Measurements from ENCODE around the gene PCNX3. TPM values are rescaled to one million over a fixed set of nuclear protein-coding genes. Genes with fewer than 3 reads are reported as not detected.

The PCNX3 gene
- polyA plus RNA-seq, 2 donors, result 15.0 to 16.1 TPM

GRCh38 chr11:65651589-65652510 lies 36.3 kb downstream of the PCNX3 start:
- H3K27ac ChIP-seq (ENCODE audit: low read depth in 2 of 2, low read length in 1 of 2), result peak overlapping the region; percentile 89 to 99
- no peaks in the 10 kb centered on the region for H3K27me3 ChIP-seq (ENCODE audit: control insufficient read depth in 1 of 2, insufficient read depth in 2 of 2, low read length in 2 of 2)
- WGBS, 2 donors, result 14 to 26% methylated on average over 21 to 28 of the region's 28 CpGs
- H3K4me1 ChIP-seq (ENCODE audit: control insufficient read depth in 2 of 2, insufficient read depth in 2 of 2, low read length in 1 of 2), result peaks cover 5 to 41% of the 10 kb centered on the region in 2 donors
- H3K9me3 ChIP-seq (ENCODE audit: control insufficient read depth in 2 of 2, insufficient read depth in 1 of 2, low read depth in 1 of 2, low read length in 1 of 2), result no peaks in the 10 kb centered on the region
- H3K4me3 ChIP-seq (ENCODE audit: low read depth in 1 of 2, low read length in 2 of 2), result peak overlapping the region; percentile 24 to 49
- H3K36me3 ChIP-seq (ENCODE audit: control insufficient read depth in 2 of 2, insufficient read depth in 2 of 2, low read length in 1 of 2), result peaks cover 8 to 39% of the 10 kb centered on the region in 2 donors

DNA sequence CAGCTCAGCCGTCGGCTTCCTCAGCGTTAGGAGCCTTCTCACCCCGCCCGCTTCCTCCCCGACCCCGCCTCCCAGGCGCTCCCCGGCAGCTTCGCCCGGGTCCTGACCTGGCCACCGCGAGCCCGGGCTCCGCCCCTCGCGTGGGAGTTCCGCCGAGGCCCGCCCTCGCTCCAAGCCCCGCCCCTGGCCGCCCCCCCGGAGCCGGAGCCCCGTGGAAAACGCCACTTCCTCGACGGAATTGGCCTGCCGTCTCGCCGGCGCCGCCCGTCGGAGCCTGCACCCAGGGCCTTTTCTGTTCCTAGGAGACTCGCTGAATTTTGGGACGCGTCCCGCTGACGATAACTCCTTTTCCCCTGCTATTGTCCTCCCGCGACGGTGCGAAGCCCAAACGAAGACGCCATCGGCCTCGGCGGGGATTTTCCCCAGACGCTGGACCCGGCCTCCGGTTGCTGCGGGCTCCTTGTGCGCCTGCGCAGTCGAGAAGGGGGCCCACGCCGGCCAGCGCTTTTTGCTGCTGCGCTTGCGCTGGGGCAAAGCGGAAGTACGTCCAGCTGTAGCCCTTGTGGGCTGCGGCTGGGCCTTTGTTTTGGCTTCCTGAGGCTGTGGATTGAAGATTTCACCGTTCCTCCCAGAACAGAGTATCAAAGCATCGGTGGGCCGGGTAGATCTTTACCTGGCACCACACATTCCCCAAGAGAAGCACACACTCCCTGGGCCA lies 37.1 kb downstream of the PCNX3 start:
- Histone ChIP-seq H3K27me3 (ENCODE audit: control insufficient read depth in 1 of 2, insufficient read depth in 2 of 2, low read length in 2 of 2) (no peaks in the 10 kb centered on the region), H3K9me3 (ENCODE audit: control insufficient read depth in 2 of 2, insufficient read depth in 1 of 2, low read depth in 1 of 2, low read length in 1 of 2) (no peaks in the 10 kb centered on the region), H3K27ac (ENCODE audit: low read depth in 2 of 2, low read length in 1 of 2) (peak overlapping the region; percentile 89 to 99), H3K4me1 (ENCODE audit: control insufficient read depth in 2 of 2, insufficient read depth in 2 of 2, low read length in 1 of 2) (peaks cover 5 to 35% of the 10 kb centered on the region in 2 donors), H3K4me3 (ENCODE audit: low read depth in 1 of 2, low read length in 2 of 2) (peak overlapping the region; percentile 49 to 55), H3K36me3 (ENCODE audit: control insufficient read depth in 2 of 2, insufficient read depth in 2 of 2, low read length in 1 of 2) (peaks cover 14 to 47% of the 10 kb centered on the region in 2 donors)
- WGBS, 2 donors, result 0% methylated on average over 62 to 68 of the region's 68 CpGs

GRCh38 chr11:65653229-65654225 lies 38.0 kb downstream of the PCNX3 start:
- H3K4me1 ChIP-seq (ENCODE audit: control insufficient read depth in 2 of 2, insufficient read depth in 2 of 2, low read length in 1 of 2), result peaks cover 5 to 35% of the 10 kb centered on the region in 2 donors

GRCh38 chr11:65654375-65655349 lies 39.1 kb downstream of the PCNX3 start:
- peak overlapping the region in 1 of 2 donors; percentile 13 for H3K27ac ChIP-seq (ENCODE audit: low read depth in 2 of 2, low read length in 1 of 2)
- peaks cover 3 to 30% of the 10 kb centered on the region in 2 donors for H3K4me1 ChIP-seq (ENCODE audit: control insufficient read depth in 2 of 2, insufficient read depth in 2 of 2, low read length in 1 of 2)
- WGBS, 2 donors, result 82 to 89% methylated on average over 14 of the region's 14 CpGs
- no peaks in the 10 kb centered on the region for H3K27me3 ChIP-seq (ENCODE audit: control insufficient read depth in 1 of 2, insufficient read depth in 2 of 2, low read length in 2 of 2)
- H3K36me3 ChIP-seq (ENCODE audit: control insufficient read depth in 2 of 2, insufficient read depth in 2 of 2, low read length in 1 of 2), result peaks cover 33 to 58% of the 10 kb centered on the region in 2 donors
- H3K9me3 ChIP-seq (ENCODE audit: control insufficient read depth in 2 of 2, insufficient read depth in 1 of 2, low read depth in 1 of 2, low read length in 1 of 2), result no peaks in the 10 kb centered on the region
- no peak overlapping the region for H3K4me3 ChIP-seq (ENCODE audit: low read depth in 1 of 2, low read length in 2 of 2)

More at GRCh38 chr11:65653229-65654225, 38.0 kb downstream of the PCNX3 start:
- Histone ChIP-seq H3K9me3 (ENCODE audit: control insufficient read depth in 2 of 2, insufficient read depth in 1 of 2, low read depth in 1 of 2, low read length in 1 of 2) (no peaks in the 10 kb centered on the region), H3K27ac (ENCODE audit: low read depth in 2 of 2, low read length in 1 of 2) (peak overlapping the region; percentile 89 to 99), H3K36me3 (ENCODE audit: control insufficient read depth in 2 of 2, insufficient read depth in 2 of 2, low read length in 1 of 2) (peaks cover 22 to 55% of the 10 kb centered on the region in 2 donors), H3K4me3 (ENCODE audit: low read depth in 1 of 2, low read length in 2 of 2) (peak overlapping the region; percentile 49 to 55), H3K27me3 (ENCODE audit: control insufficient read depth in 1 of 2, insufficient read depth in 2 of 2, low read length in 2 of 2) (no peaks in the 10 kb centered on the region)
- WGBS, 2 donors, result 37% methylated on average over 12 of the region's 12 CpGs

- H3K9me3 ChIP-seq (ENCODE audit: control insufficient read depth in 2 of 2, insufficient read depth in 1 of 2, low read depth in 1 of 2, low read length in 1 of 2), result no peaks in the 10 kb centered on the region
- peaks cover 2 to 20% of the 10 kb centered on the region in 2 donors for H3K4me1 ChIP-seq (ENCODE audit: control insufficient read depth in 2 of 2, insufficient read depth in 2 of 2, low read length in 1 of 2)
- H3K4me3 ChIP-seq (ENCODE audit: low read depth in 1 of 2, low read length in 2 of 2), result no peak overlapping the region
- peak overlapping the region in 1 of 2 donors; percentile 39 for H3K27ac ChIP-seq (ENCODE audit: low read depth in 2 of 2, low read length in 1 of 2)
- H3K36me3 ChIP-seq (ENCODE audit: control insufficient read depth in 2 of 2, insufficient read depth in 2 of 2, low read length in 1 of 2), result peaks cover 36 to 57% of the 10 kb centered on the region in 2 donors
- WGBS, 2 donors, result 78 to 83% methylated on average over 14 to 16 of the region's 16 CpGs
- H3K27me3 ChIP-seq (ENCODE audit: control insufficient read depth in 1 of 2, insufficient read depth in 2 of 2, low read length in 2 of 2), result no peaks in the 10 kb centered on the region
Observed at GRCh38 chr11:65655570-65656332, 40.2 kb downstream of the PCNX3 start.

- Histone ChIP-seq H3K4me3 (ENCODE audit: low read depth in 1 of 2, low read length in 2 of 2) (no peak overlapping the region), H3K36me3 (ENCODE audit: control insufficient read depth in 2 of 2, insufficient read depth in 2 of 2, low read length in 1 of 2) (peaks cover 39 to 55% of the 10 kb centered on the region in 2 donors), H3K27me3 (ENCODE audit: control insufficient read depth in 1 of 2, insufficient read depth in 2 of 2, low read length in 2 of 2) (no peaks in the 10 kb centered on the region), H3K4me1 (ENCODE audit: control insufficient read depth in 2 of 2, insufficient read depth in 2 of 2, low read length in 1 of 2) (peaks cover 8 to 13% of the 10 kb centered on the region in 2 donors), H3K9me3 (ENCODE audit: control insufficient read depth in 2 of 2, insufficient read depth in 1 of 2, low read depth in 1 of 2, low read length in 1 of 2) (no peaks in the 10 kb centered on the region), H3K27ac (ENCODE audit: low read depth in 2 of 2, low read length in 1 of 2) (no peak overlapping the region)
- 84 to 88% methylated on average over 7 of the region's 7 CpGs for WGBS, 2 donors
Observed at GRCh38 chr11:65657426-65657825, 41.9 kb downstream of the PCNX3 start.

GRCh38 chr11:65658174-65659021 lies 42.8 kb downstream of the PCNX3 start:
- H3K4me1 ChIP-seq (ENCODE audit: control insufficient read depth in 2 of 2, insufficient read depth in 2 of 2, low read length in 1 of 2), result peaks cover 8 to 10% of the 10 kb centered on the region in 2 donors
- H3K27ac ChIP-seq (ENCODE audit: low read depth in 2 of 2, low read length in 1 of 2), result no peak overlapping the region
- H3K4me3 ChIP-seq (ENCODE audit: low read depth in 1 of 2, low read length in 2 of 2), result no peak overlapping the region
- no peaks in the 10 kb centered on the region for H3K9me3 ChIP-seq (ENCODE audit: control insufficient read depth in 2 of 2, insufficient read depth in 1 of 2, low read depth in 1 of 2, low read length in 1 of 2)
- 89 to 90% methylated on average over 21 of the region's 21 CpGs for WGBS, 2 donors
- peaks cover 39 to 55% of the 10 kb centered on the region in 2 donors for H3K36me3 ChIP-seq (ENCODE audit: control insufficient read depth in 2 of 2, insufficient read depth in 2 of 2, low read length in 1 of 2)
- H3K27me3 ChIP-seq (ENCODE audit: control insufficient read depth in 1 of 2, insufficient read depth in 2 of 2, low read length in 2 of 2), result no peaks in the 10 kb centered on the region
